DND-41 (cell line): ENCODE data around the gene GRIK3.

Experiments used
- EZH2 ChIP-seq: IDR thresholded peaks from 3 replicates; pipeline ENCODE4 v1.6.1; 2012; ENCODE audit warnings: borderline replicate concordance, low read depth, mild to moderate bottlenecking, moderate library complexity, low read length, inconsistent platforms; ENCODE audit not compliant: severe bottlenecking
- TF ChIP-seq, protein P1 (sequence below): IDR thresholded peaks from 2 replicates; pipeline ENCODE4 v1.5.1; 2012; ENCODE audit warnings: borderline replicate concordance, low read length, moderate library complexity, mild to moderate bottlenecking; ENCODE audit not compliant: poor library complexity, severe bottlenecking; ENCODE audit errors: extremely low read depth

DNA sequence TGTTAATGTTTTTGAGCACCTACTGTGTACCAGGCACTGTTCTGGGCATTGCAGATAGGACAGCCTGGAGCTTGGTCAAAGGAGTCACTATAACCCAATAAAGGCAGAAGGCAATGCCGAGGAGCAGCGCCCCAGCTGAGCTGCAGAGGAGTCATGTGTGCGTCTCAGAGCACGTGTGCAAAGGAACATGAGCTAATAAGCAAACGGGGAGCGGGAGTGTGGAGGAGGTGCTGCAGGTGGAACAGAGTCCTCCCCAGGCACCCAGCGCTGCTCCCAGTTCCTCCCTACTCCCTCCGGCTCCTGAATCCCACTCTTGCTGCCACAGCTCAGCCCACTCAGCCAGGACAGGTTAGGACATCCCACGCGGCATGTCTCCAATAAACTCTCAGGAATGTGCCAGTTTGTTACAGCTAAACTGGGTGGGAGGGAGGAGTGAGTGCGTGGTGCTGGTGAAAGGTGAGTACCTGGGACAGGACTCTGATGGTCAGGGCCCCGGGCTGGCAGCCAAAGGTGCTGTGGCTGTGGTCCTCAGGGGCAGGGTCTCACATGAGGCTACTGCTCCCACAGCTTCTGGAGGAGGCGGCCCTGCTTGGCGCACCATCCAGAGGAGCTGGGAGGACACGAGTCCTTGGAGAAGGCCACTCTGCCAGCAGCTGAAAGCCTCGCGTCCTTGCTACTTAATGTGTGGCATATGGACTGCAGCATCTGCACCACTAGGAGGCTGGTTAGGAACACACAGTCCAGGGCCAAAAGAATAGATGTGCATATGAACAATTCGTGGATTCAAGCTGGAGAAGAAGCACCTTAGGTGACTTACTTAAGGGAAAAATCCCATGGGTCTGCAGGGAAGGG, 52.3 kb downstream of the GRIK3 start:
- no peak for TF ChIP-seq EZH2
- TF ChIP-seq, protein P1, sequence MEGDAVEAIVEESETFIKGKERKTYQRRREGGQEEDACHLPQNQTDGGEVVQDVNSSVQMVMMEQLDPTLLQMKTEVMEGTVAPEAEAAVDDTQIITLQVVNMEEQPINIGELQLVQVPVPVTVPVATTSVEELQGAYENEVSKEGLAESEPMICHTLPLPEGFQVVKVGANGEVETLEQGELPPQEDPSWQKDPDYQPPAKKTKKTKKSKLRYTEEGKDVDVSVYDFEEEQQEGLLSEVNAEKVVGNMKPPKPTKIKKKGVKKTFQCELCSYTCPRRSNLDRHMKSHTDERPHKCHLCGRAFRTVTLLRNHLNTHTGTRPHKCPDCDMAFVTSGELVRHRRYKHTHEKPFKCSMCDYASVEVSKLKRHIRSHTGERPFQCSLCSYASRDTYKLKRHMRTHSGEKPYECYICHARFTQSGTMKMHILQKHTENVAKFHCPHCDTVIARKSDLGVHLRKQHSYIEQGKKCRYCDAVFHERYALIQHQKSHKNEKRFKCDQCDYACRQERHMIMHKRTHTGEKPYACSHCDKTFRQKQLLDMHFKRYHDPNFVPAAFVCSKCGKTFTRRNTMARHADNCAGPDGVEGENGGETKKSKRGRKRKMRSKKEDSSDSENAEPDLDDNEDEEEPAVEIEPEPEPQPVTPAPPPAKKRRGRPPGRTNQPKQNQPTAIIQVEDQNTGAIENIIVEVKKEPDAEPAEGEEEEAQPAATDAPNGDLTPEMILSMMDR = no peak
